Measurements from ENCODE around the gene IWS1.

- TF ChIP-seq CTCF (IDR thresholded peaks at IDR 0.05) (no peak), POLR2AphosphoS5 (IDR thresholded peaks at IDR 0.05) (no peak)
These were observed 72.7 kb downstream of the IWS1 start for GRCh38 chr2:127453392-127454171.

Measured in breast epithelium (tissue), 3 donors.